Fibroblast of pulmonary artery (primary cell): ENCODE data around the gene MRPL24.

ENCODE experiments used
- DNase-seq: peaks from one replicate; pipeline ENCODE4 v3.0.0-alpha.2; 2010; ENCODE audit warnings: low read depth
- H3K4me3 ChIP-seq: replicated peaks from 2 replicates; pipeline ENCODE4 v1.5.1; 2011; ENCODE audit warnings: low read depth, mild to moderate bottlenecking, control low read depth, low read length, moderate library complexity
- TF ChIP-seq, protein P1 (sequence below): IDR thresholded peaks from 2 replicates; pipeline ENCODE4 v1.5.1; 2011; ENCODE audit warnings: mild to moderate bottlenecking, control low read depth, low read length, inconsistent platforms; ENCODE audit errors: missing control alignments

The MRPL24 gene

GRCh38 chr1:156738407-156738806 lies 2.5 kb downstream of the MRPL24 start:
- TF ChIP-seq, protein P1, sequence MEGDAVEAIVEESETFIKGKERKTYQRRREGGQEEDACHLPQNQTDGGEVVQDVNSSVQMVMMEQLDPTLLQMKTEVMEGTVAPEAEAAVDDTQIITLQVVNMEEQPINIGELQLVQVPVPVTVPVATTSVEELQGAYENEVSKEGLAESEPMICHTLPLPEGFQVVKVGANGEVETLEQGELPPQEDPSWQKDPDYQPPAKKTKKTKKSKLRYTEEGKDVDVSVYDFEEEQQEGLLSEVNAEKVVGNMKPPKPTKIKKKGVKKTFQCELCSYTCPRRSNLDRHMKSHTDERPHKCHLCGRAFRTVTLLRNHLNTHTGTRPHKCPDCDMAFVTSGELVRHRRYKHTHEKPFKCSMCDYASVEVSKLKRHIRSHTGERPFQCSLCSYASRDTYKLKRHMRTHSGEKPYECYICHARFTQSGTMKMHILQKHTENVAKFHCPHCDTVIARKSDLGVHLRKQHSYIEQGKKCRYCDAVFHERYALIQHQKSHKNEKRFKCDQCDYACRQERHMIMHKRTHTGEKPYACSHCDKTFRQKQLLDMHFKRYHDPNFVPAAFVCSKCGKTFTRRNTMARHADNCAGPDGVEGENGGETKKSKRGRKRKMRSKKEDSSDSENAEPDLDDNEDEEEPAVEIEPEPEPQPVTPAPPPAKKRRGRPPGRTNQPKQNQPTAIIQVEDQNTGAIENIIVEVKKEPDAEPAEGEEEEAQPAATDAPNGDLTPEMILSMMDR: no peak
- DNase-seq: no peak
- no peak overlapping the region for H3K4me3 ChIP-seq

DNA sequence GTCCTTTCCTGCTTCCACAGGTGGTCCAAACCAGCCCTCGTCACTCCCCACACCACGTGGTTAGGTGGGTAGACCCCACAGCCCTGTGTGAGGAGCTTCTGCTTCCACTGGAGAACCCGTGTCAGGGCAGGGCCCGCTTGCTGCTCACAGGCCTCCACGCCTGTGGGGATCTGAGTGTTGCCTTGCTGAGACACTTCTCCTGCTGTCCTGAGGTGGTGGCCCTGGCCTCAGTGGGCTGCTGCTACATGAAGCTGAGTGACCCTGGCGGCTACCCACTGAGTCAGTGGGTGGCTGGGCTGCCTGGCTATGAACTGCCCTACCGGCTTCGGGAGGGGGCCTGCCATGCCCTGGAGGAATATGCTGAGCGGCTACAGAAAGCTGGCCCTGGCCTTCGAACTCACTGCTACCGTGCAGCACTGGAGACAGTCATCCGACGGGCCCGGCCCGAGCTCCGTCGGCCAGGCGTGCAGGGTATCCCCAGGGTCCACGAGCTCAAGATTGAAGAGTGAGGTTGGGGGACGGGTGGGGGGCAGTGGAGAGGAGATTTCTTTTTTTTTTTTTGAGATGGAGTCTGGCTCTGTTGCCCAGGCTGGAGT lies 6.8 kb downstream of the MRPL24 start:
- DNase-seq: no peak
- TF ChIP-seq, protein P1: no peak
- H3K4me3 ChIP-seq: no peak overlapping the region

DNA sequence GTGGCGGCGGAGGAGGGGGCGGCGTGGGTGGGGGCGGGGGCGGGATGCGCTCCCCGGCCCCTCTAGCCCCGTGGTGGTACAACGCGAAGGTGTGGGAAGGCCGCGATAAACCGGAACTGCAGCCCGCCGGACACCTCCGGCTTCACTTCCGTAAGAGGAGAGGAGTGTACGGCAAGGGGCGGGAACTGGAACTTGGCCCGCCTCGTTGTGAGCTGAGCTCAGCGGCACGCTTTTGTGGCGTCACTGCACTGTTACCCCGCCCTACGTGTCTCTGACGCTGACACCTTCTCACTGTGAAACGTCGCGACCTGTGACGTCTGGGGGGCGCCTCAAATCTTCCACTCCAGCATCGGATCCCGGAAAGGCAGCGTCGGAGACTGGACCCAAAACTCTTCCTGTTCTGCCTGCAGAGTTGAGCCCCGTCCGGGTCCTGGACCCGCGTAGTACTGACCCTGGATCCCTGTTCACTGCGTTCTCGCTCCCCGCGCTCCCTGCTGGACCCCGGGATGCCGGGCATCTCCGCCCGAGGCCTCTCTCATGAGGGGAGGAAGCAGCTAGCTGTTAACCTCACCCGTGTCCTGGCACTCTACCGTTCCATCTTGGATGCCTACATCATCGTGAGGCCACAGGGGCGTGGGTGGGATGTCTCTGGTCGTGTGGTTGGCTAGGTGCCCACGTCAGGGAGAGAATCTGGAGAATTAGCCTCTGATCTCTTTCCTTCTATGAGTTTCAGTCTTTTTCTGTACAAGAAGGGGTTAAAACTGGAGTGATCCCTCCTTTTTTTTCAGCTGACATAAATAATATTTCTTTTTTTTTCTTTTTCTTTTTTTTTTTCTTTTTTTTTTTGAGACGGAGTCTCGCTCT lies 12.1 kb downstream of the MRPL24 start, which contains the start of gene ISG20L2:
TSS of gene ISG20L2 (minus strand) at position 168 of the 864 bp plus-strand sequence. CDS start 1,114 bp downstream, outside the sequence.
- TF ChIP-seq, protein P1: no peak
- peak; percentile 99 for DNase-seq
- peak within 1 kb of the TSS; percentile 99 for H3K4me3 ChIP-seq

GRCh38 chr1:156727926-156728598 lies 12.8 kb downstream of the MRPL24 start, which contains the start of gene METTL25B:
Gene METTL25B, plus strand, starts transcription at chr1:156728469. Its CDS starts 636 bp downstream, at chr1:156729105.
- H3K4me3 ChIP-seq: peak within 1 kb of the TSS; percentile 99
- peak; percentile 80 for DNase-seq

GRCh38 chr1:156727492-156727891 lies 13.4 kb downstream of the MRPL24 start:
- no peak for DNase-seq
- H3K4me3 ChIP-seq: peak overlapping the region; percentile 99
- TF ChIP-seq, protein P1: no peak

More at GRCh38 chr1:156727926-156728598, 12.8 kb downstream of the MRPL24 start, which contains the start of gene METTL25B:
- TF ChIP-seq, protein P1: no peak

GRCh38 chr1:156726549-156727226 lies 14.2 kb downstream of the MRPL24 start:
- DNase-seq: peak; percentile 74
- TF ChIP-seq, protein P1: peak; percentile 65
- H3K4me3 ChIP-seq: peak overlapping the region; percentile 46
